WTC11 (cell line): ENCODE results near the gene NTN4.

Source experiments
- AFF4 ChIP-seq: sonication (generic); formaldehyde crosslinking; IDR thresholded peaks from 2 replicates; pipeline ENCODE4 v1.8.1; 2023; ENCODE audit warnings: mild to moderate bottlenecking, missing genetic modification reagents, borderline replicate concordance
- CTCF ChIP-seq: fragments of 200-600 bp; IDR thresholded peaks from 2 replicates; pipeline ENCODE4 v1.8.0; 2022; ENCODE audit warnings: antibody characterized with exemption
- E2F1 ChIP-seq: sonication (generic); formaldehyde crosslinking; IDR thresholded peaks from 2 replicates; pipeline ENCODE4 v1.8.0; 2022; ENCODE audit warnings: mild to moderate bottlenecking, missing genetic modification reagents
- E2F4 ChIP-seq: sonication (generic); formaldehyde crosslinking; IDR thresholded peaks from 2 replicates; pipeline ENCODE4 v1.8.1; 2022; ENCODE audit warnings: low read depth, mild to moderate bottlenecking, moderate library complexity, missing genetic modification reagents, borderline replicate concordance
- FOXJ3 ChIP-seq: sonication (generic); formaldehyde crosslinking; IDR thresholded peaks from 2 replicates; pipeline ENCODE4 v1.9.0; 2021; ENCODE audit warnings: missing genetic modification reagents, mild to moderate bottlenecking, borderline replicate concordance
- ZNF423 ChIP-seq: fragments of 250-450 bp; sonication (Bioruptor Pico); IDR thresholded peaks from 2 replicates; pipeline ENCODE4 v2.1.2; 2022; ENCODE audit warnings: mild to moderate bottlenecking, moderate library complexity

- TF ChIP-seq E2F4 (CRISPR knock-in tag) = no peak
- TF ChIP-seq CTCF = no peak
- peak; percentile 50 for TF ChIP-seq ZNF423
- no peak for TF ChIP-seq FOXJ3 (CRISPR knock-in tag)
- TF ChIP-seq AFF4 (CRISPR knock-in tag) = no peak
- TF ChIP-seq E2F1 (CRISPR knock-in tag) = no peak
Measured at GRCh38 chr12:95790917-95791849, 619 bp upstream of the NTN4 start.
